Measurements from ENCODE around the gene FSTL3. TPM values are rescaled to one million over a fixed set of nuclear protein-coding genes. Genes with fewer than 3 reads are reported as not detected.

The FSTL3 gene
- total RNA-seq, 1 experiment from 2014 or later: 8.0 TPM

GRCh38 chr19:651114-651818 is 24.9 kb upstream of the FSTL3 start:
- DNase-seq: no peak
- Histone ChIP-seq H3K36me3 (peaks cover 36% of the 10 kb centered on the region), H3K4me3 (no peak overlapping the region), H3K4me1 (no peaks in the 10 kb centered on the region), H3K9me3 (replicated peaks) (no peaks in the 10 kb centered on the region), H3K27ac (no peak overlapping the region), H3K27me3 (no peaks in the 10 kb centered on the region)

GRCh38 chr19:651991-652390 is 24.2 kb upstream of the FSTL3 start:
- no peak for DNase-seq
- no peaks in the 10 kb centered on the region for H3K27me3 ChIP-seq
- H3K36me3 ChIP-seq: peaks cover 35% of the 10 kb centered on the region
- H3K9me3 ChIP-seq (replicated peaks): no peaks in the 10 kb centered on the region
- H3K27ac ChIP-seq: no peak overlapping the region
- H3K4me1 ChIP-seq: peaks cover 4% of the 10 kb centered on the region
- H3K4me3 ChIP-seq: no peak overlapping the region

DNA sequence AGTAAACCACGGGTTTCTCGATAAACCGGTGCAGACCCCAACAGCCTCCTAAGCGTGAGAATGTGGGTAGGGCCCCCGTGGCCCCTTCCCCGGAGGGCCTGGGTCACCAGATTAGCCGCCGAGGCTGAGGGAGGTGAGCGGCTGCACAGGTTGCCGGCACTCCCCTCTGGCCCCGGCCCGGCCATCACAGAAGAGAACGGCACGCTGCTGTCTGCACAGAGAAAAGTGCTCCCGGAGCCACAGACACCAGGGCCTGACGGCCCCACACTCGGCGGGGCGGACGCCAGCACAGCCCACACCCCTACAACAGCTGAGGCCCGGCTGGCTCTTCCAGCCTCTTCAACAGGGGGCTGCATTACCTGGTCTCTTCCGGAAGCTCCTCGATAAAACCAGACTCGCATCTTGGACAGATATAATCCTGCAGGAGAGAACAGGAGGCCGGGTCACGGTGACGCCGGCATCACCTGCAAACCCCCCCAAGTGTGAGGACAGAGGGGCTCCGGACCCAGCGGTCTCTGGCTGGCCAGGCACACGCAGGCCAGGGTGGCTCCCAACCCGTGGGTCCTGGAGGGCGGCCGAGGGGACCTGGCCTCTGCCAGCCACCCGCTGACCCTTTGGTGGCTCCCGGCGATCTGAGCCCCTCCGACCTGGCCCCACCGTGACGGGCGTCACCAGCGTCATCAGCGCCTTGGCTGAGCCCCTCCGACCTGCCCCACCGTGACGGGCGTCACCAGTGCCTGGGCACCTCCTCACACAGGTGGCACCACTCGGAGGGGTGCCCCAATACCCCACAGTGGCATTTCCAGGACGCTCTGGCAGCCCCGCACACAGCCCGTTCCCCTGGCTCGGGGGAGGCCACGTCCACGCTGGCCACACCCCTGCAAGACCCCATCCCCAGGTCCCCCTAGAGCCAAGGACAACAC is 23.5 kb upstream of the FSTL3 start:
- Histone ChIP-seq H3K4me1 (peaks cover 10% of the 10 kb centered on the region), H3K36me3 (peaks cover 28% of the 10 kb centered on the region; the same call in 1 of the 2 replicates), H3K4me3 (no peak overlapping the region), H3K27ac (no peak overlapping the region), H3K9me3 (replicated peaks) (no peaks in the 10 kb centered on the region), H3K27me3 (no peaks in the 10 kb centered on the region)
- DNase-seq: no peak

DNA sequence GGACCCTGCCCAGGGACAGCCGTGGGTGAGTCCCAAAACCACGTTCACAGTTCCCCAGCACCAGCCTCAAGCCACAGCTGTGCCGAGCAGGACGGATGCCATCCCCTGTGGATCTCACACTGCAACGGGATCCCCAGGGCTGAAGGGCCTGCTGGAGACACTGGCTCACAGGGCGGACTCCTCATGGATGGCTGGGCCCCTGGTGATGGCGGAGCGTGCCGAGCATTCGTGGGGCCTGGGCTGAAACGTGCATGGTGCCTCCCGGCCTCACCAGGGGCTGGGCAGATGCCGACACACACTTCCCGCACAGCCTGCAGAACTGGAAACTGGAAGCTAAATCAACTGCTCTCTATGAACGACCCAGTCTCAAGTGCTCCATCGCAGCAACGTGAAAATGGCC is 22.8 kb upstream of the FSTL3 start:
- Histone ChIP-seq H3K36me3 (peaks cover 27% of the 10 kb centered on the region; the same call in 1 of the 2 replicates), H3K9me3 (replicated peaks) (no peaks in the 10 kb centered on the region), H3K27me3 (no peaks in the 10 kb centered on the region), H3K4me3 (no peak overlapping the region), H3K4me1 (peaks cover 10% of the 10 kb centered on the region), H3K27ac (no peak overlapping the region)
- DNase-seq: no peak

DNA sequence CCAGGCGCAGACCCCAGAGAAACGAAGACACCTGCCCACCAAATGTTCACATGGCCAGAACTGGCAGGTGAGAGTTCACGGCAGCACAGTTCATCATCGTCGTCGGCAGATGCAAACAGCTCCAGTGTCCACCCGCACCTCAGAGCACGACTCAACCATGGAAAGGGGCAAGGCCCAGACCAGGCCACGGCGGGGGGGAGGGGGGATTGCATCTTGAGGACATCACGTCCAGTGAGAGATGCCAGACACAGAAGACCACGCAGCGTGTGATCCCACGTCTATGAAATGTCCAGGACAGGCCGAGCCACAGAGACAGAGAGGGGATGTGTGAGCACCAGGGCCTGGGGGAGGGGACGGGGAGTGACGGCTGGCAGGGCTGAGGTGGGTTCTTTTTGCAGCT is 20.5 kb upstream of the FSTL3 start:
- H3K36me3 ChIP-seq: peaks cover 15% of the 10 kb centered on the region; the same call in 1 of the 2 replicates
- no peak overlapping the region for H3K4me3 ChIP-seq
- peaks cover 10% of the 10 kb centered on the region for H3K4me1 ChIP-seq
- H3K27ac ChIP-seq: no peak overlapping the region
- no peak for DNase-seq
- H3K9me3 ChIP-seq (replicated peaks): no peaks in the 10 kb centered on the region
- H3K27me3 ChIP-seq: no peaks in the 10 kb centered on the region

- peaks cover 13% of the 10 kb centered on the region; the same call in 1 of the 2 replicates for H3K36me3 ChIP-seq
- H3K27me3 ChIP-seq: no peaks in the 10 kb centered on the region
- no peak overlapping the region for H3K27ac ChIP-seq
- H3K9me3 ChIP-seq (replicated peaks): no peaks in the 10 kb centered on the region
- peaks cover 10% of the 10 kb centered on the region for H3K4me1 ChIP-seq
- DNase-seq: peak; percentile 49 to 52
- H3K4me3 ChIP-seq: no peak overlapping the region
Measured at GRCh38 chr19:656751-657559, 19.2 kb upstream of the FSTL3 start.

- no peak overlapping the region for H3K4me3 ChIP-seq
- peaks cover 10% of the 10 kb centered on the region for H3K4me1 ChIP-seq
- H3K27me3 ChIP-seq: no peaks in the 10 kb centered on the region
- no peak for DNase-seq
- peaks cover 13% of the 10 kb centered on the region; the same call in 1 of the 2 replicates for H3K36me3 ChIP-seq
- H3K9me3 ChIP-seq (replicated peaks): no peaks in the 10 kb centered on the region
- no peak overlapping the region for H3K27ac ChIP-seq
Measured at GRCh38 chr19:657611-658010, 18.6 kb upstream of the FSTL3 start.

DNA sequence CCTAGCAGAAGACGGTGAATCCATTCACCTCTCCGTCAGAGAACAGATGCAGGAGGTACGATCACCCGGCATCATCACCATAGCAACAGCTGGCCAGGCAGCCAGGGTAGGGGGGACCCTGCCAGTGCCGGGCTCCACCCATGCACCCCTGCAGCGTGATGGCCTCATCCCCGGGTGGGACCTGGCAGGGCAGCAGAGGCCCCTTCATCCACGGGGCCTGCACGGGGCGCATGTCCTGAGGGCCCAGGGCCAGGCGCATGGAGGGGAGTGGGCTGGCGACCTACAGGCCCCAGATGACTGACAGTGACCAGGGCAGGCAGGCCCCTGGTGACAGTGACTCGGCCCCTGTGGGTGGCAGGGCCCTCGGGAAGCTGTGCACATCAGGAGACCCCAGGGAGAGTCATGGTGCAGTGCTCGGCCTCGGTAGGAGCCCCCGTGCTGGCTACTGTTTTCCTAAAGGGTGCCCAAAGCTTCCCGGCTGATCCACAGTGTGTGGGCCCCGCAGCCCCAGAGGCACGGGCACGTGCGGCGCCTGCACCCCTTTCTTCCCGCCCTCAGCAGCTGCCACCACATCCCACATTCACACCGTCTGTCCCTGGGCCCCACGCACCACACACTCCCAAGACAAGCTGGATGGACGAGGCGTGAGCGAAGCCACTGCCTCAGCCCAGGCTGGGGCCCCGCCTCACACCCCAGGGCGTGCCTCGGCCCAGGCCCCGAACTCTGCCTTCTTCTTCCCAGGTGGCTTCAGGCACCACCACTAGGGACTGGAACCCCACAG is 17.9 kb upstream of the FSTL3 start:
- H3K4me1 ChIP-seq: peaks cover 10% of the 10 kb centered on the region

GRCh38 chr19:658916-659839 is 17.0 kb upstream of the FSTL3 start:
- Histone ChIP-seq H3K36me3 (peaks cover 7% of the 10 kb centered on the region; the same call in 1 of the 2 replicates), H3K4me3 (no peak overlapping the region), H3K4me1 (peaks cover 10% of the 10 kb centered on the region), H3K9me3 (replicated peaks) (no peaks in the 10 kb centered on the region), H3K27me3 (no peaks in the 10 kb centered on the region), H3K27ac (no peak overlapping the region)
- no peak for DNase-seq

More for the DNA sequence above, 17.9 kb upstream of the FSTL3 start:
- H3K4me3 ChIP-seq: no peak overlapping the region
- H3K27ac ChIP-seq: no peak overlapping the region
- H3K36me3 ChIP-seq: peaks cover 13% of the 10 kb centered on the region; the same call in 1 of the 2 replicates
- DNase-seq: no peak
- no peaks in the 10 kb centered on the region for H3K9me3 ChIP-seq (replicated peaks)
- no peaks in the 10 kb centered on the region for H3K27me3 ChIP-seq

DNA sequence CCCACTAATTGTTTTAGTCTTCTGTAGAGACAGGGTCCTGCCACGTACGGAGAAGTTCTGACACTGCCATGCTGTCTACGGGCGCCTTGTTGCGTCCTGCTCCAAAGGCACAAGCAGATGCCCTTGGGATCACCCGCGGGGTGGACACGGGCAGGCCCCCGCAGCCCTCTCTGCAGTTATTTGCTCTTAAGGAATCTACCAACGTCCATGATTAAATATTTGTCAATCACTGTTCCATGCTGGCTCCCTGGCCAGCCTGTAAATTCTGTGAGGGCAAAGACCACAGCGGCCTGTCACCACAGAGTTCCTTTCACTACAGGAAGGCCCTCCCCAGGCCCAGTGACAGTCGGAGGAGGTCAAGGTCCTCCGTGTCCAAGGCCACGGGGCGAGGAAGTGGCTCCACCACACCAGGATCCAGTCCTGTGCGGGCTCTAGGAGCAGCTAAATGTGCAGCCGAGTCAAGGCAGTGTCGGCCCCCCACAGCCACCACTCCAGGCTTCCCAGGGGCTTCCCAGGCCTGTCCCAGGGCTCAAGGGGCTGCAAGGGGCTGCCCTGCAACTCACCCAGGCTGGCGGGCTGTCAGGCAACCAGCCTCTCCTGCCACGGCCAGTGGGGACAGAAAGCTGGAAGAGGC is 15.3 kb upstream of the FSTL3 start:
- Histone ChIP-seq H3K4me1 (peaks cover 10% of the 10 kb centered on the region), H3K36me3 (no peaks in the 10 kb centered on the region; the same call in 1 of the 2 replicates), H3K27me3 (no peaks in the 10 kb centered on the region), H3K4me3 (no peak overlapping the region), H3K27ac (no peak overlapping the region), H3K9me3 (replicated peaks) (no peaks in the 10 kb centered on the region)
- no peak for DNase-seq

DNA sequence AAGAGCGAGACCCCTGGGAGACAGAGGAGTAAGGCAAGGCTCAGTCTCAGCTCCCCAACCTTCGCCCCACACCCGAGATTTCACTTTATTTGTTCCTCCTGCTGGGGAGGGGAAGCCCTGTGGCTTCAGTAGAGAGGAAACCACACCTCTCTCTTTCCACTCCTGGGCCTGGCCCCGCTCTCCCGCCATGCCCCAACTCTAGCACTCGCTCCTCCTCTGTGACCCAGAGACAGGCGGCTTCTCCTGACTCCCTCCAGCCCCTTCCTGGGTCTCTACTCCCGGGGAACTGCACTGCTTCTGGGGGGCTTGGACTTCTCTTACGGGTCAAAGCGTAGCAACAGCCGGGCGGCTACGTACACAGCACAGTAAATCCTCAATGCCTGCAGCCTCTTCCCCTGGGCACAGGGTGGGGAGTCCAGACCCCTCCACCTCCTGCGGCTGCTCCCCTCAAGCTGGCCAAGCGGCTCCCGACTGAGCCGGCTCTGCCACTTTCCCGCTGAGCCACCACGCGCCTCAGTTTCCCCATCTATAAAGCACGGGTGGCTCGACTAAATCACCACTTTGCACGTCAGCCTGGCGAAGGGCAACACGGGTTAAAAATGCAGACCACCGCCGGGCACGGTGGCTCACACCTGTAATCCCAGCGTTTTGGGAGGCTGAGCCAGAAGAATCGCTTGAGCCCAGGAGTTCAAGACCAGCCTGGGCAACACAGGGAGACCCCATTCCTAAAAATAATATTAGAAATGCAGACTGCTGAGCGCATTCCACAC is 14.6 kb upstream of the FSTL3 start:
- DNase-seq: no peak
- no peaks in the 10 kb centered on the region for H3K27me3 ChIP-seq
- H3K27ac ChIP-seq: 0 out of 2 replicates have a peak overlapping the region, but pooled peaks have one; percentile 38
- no peaks in the 10 kb centered on the region; the same call in 1 of the 2 replicates for H3K36me3 ChIP-seq
- no peaks in the 10 kb centered on the region for H3K9me3 ChIP-seq (replicated peaks)
- peaks cover 10% of the 10 kb centered on the region for H3K4me1 ChIP-seq
- H3K4me3 ChIP-seq: peak overlapping the region; percentile 96

Measured in SJCRH30 (cell line).